Heart right ventricle (tissue), 16 donors: Measurements from ENCODE around the gene SRMS. TPM values are rescaled to one million over a fixed set of nuclear protein-coding genes. Genes with fewer than 3 reads are reported as not detected.
A peak's percentile ranks its signal among the peaks of the same experiment; 100 is the strongest.

Experiments
- ATAC-seq, 8 donors: fragments of 200-7000 bp; cut with Tn5 transposase; one replicate each; pipeline ENCODE4 v1.9.1; 2020; ENCODE audit warnings: mild to moderate bottlenecking in 8 of 8, moderate library complexity in 8 of 8, moderate number of reproducible peaks in 1 of 8
- DNase-seq, 2 donors: peaks; one replicate each; pipeline ENCODE4 v3.0.0-alpha.2; 2020
- H3K27ac ChIP-seq, 10 donors: fragments of 200-600 bp; sonication (generic) in 2 of 10; one replicate each; pipeline versions ENCODE4 v1.5.0 to v1.8.0; 2020 to 2022; ENCODE audit warnings: mild to moderate bottlenecking in 3 of 10
- H3K27me3 ChIP-seq, 7 donors: fragments of 200-600 bp; one replicate each; pipeline ENCODE4 v1.8.0; 2021 to 2022; ENCODE audit warnings: mild to moderate bottlenecking in 2 of 7
- H3K36me3 ChIP-seq, 9 donors: fragments of 200-600 bp; sonication (generic) in 1 of 9; one replicate each; pipeline versions ENCODE4 v1.5.0 to v1.8.0; 2020 to 2022; ENCODE audit warnings: mild to moderate bottlenecking in 2 of 9
- H3K4me1 ChIP-seq, 9 donors: fragments of 200-600 bp; sonication (generic) in 1 of 9; one replicate each; pipeline versions ENCODE4 v1.5.0 to v1.8.0; 2020 to 2022; ENCODE audit warnings: mild to moderate bottlenecking in 4 of 9
- H3K4me3 ChIP-seq, 10 donors: fragments of 200-600 bp; sonication (generic) in 2 of 10; one replicate each; pipeline versions ENCODE4 v1.5.0 to v1.8.0; 2020 to 2022; ENCODE audit warnings: mild to moderate bottlenecking in 7 of 10, moderate library complexity in 2 of 10
- H3K9me3 ChIP-seq, 11 donors: fragments of 200-600 bp in 10 of 11; sonication (generic) in 2 of 11; one replicate each; pipeline versions ENCODE4 v1.5.0 to v1.8.0; 2013 to 2022; ENCODE audit warnings: mild to moderate bottlenecking in 2 of 11, control low read depth in 1 of 11, moderate library complexity in 1 of 11
- WGBS, 2 donors: extraction: QIAGEN DNeasy Blood & Tissue Kit; methylation state at CpG; one replicate each; pipeline ENCODE4 v1.1.7; 2013; ENCODE audit warnings: inconsistent platforms in 1 of 2; 5-methylcytosine and 5-hydroxymethylcytosine counted together
- intact Hi-C, 10 donors: fragments of 100-400 bp; cut with DNase I; formaldehyde crosslinking; loops; one replicate each; pipeline versions ENCODE4 v1.11.1 to v1.14.2; 2022
- long read RNA-seq, 3 donors: library from polyadenylated mRNA; unstranded; transcript quantifications; one replicate each; pipeline ENCODE4 v2.0.0, GENCODE V29; 2020 to 2021
- polyA plus RNA-seq, 2 donors: library from polyadenylated mRNA; stranded (reverse); fragments of 200-250 nt; gene quantifications; one replicate each; pipeline ENCODE4 v1.2.3, GENCODE V29; 2013
- total RNA-seq, 10 donors: library from RNA; stranded (reverse); fragmentation: NEBNext Ultra II Directional in 3 of 10; extraction: Animal tissue kit (Norgen Biotek cat#: 25700) in 3 of 10; gene quantifications; one replicate each; pipeline versions ENCODE4 v1.2.1 to v1.2.4, GENCODE V29; 2021 to 2023
- TF ChIP-seq, protein P1 (sequence below), 9 donors: fragments of 200-600 bp; sonication (generic) in 2 of 9; IDR thresholded peaks; one replicate each; pipeline versions ENCODE4 v1.5.0 to v1.8.0; 2021 to 2022; ENCODE audit warnings: antibody characterized with exemption in 9 of 9, mild to moderate bottlenecking in 5 of 9, moderate library complexity in 1 of 9
- donor health status: Arrhythmogenic right ventricular cardiomyopathy.
- donor health status: ischemic (EF 13 %, LVEDD 7.1; RV severe dilation, severe dysfunction).
- donor health status: healthy with polysubstance abuse.
- donor health status: DM: no; HTN: yes; CAD: no.
- donor health status: DM: no; HTN: no; CAD: no.
- donor health status: ischemic (EF 25% LVEDD 6.9; RV normal size, moderate dysfunction).
- donor health status: ischemic (EF 25% LVEDD 5.7; RV mildly dilated, moderate dysfunction).
- donor health status: healthy.
- donor health status: DM: yes; HTN: yes; CAD: no.
- donor health status: Ischemic cardiomyopathy.
- donor health status: ischemic (EF 35%, LVEDD 5.7; RV mildly dilated, moderate dysfunction).
- donor health status: nonischemic (EF 11% LVEDD 7.7; RV severe dilation, severe dysfunction).
- donor health status: DM: yes; HTN: yes; CAD: no.
- donor health status: PGD.
- donor health status: ischemic (EF 29% LVEDD 5.4; RV normal size, mild dysfunction).
- donor health status: nonischemic (EF 23%, LVEDD 6.1; RV moderate dilation, normal function).

The SRMS gene
- total RNA-seq: not detected
- polyA plus RNA-seq: not detected
- long read RNA-seq, donor 1: 0 reads
- long read RNA-seq, donor 2: 0 reads
- long read RNA-seq, donor 3: 0 reads

- peaks cover 0 to 69% (median 31%) of the 10 kb centered on the region in 7 donors for H3K27me3 ChIP-seq
- no peak for ATAC-seq
Observed at GRCh38 chr20:63547725-63548480, at the start of gene SRMS. Gene SRMS (minus strand): TSS chr20:63547749. CDS start chr20:63547463, 286 bp downstream.

GRCh38 chr20:63596423-63596822 lies 48.9 kb upstream of the SRMS start:
- H3K27ac ChIP-seq: no peak overlapping the region
- TF ChIP-seq, protein P1, sequence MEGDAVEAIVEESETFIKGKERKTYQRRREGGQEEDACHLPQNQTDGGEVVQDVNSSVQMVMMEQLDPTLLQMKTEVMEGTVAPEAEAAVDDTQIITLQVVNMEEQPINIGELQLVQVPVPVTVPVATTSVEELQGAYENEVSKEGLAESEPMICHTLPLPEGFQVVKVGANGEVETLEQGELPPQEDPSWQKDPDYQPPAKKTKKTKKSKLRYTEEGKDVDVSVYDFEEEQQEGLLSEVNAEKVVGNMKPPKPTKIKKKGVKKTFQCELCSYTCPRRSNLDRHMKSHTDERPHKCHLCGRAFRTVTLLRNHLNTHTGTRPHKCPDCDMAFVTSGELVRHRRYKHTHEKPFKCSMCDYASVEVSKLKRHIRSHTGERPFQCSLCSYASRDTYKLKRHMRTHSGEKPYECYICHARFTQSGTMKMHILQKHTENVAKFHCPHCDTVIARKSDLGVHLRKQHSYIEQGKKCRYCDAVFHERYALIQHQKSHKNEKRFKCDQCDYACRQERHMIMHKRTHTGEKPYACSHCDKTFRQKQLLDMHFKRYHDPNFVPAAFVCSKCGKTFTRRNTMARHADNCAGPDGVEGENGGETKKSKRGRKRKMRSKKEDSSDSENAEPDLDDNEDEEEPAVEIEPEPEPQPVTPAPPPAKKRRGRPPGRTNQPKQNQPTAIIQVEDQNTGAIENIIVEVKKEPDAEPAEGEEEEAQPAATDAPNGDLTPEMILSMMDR (IDR thresholded peaks at IDR 0.05): no peak
- DNase-seq: no peak
- H3K4me1 ChIP-seq: no peaks in the 10 kb centered on the region
- ATAC-seq: no peak
- 91 to 95% methylated on average over 6 of the region's 6 CpGs for WGBS, 2 donors
- intact Hi-C loops: no loop called here
- no peaks in the 10 kb centered on the region for H3K9me3 ChIP-seq
- H3K36me3 ChIP-seq: peaks cover 2 to 98% (median 36%) of the 10 kb centered on the region in 9 donors
- H3K27me3 ChIP-seq: no peaks in the 10 kb centered on the region
- no peak overlapping the region for H3K4me3 ChIP-seq

More at GRCh38 chr20:63547725-63548480, at the start of gene SRMS:
- H3K27ac ChIP-seq: no peak within 1 kb of the TSS
- TF ChIP-seq, protein P1 (IDR thresholded peaks at IDR 0.05): no peak
- H3K4me3 ChIP-seq: no peak within 1 kb of the TSS
- intact Hi-C loops: loop anchor here in 1 of 10 donors (10.0 kb wide), 1 partner anchor 337 kb away; no protein-coding TSS in a partner anchor
- no peaks in the 10 kb centered on the region for H3K9me3 ChIP-seq
- DNase-seq: no peak
- H3K4me1 ChIP-seq: peaks cover 0 to 6% (median 0%) of the 10 kb centered on the region in 9 donors
- no peaks in the 10 kb centered on the region for H3K36me3 ChIP-seq
- WGBS, 2 donors: 54 to 56% methylated on average over 35 of the region's 35 CpGs

GRCh38 chr20:63595416-63596127 lies 48.0 kb upstream of the SRMS start:
- Histone ChIP-seq H3K36me3 (peaks cover 0 to 98% (median 33%) of the 10 kb centered on the region in 9 donors), H3K4me1 (no peaks in the 10 kb centered on the region), H3K4me3 (no peak overlapping the region), H3K9me3 (no peaks in the 10 kb centered on the region), H3K27me3 (no peaks in the 10 kb centered on the region), H3K27ac (no peak overlapping the region)
- peak in 1 of 8 donors; percentile 7 for ATAC-seq
- WGBS, 2 donors: 93% methylated on average over 29 to 30 of the region's 30 CpGs
- TF ChIP-seq, protein P1 (IDR thresholded peaks at IDR 0.05): no peak
- DNase-seq: no peak
- intact Hi-C loops: no loop called here

DNA sequence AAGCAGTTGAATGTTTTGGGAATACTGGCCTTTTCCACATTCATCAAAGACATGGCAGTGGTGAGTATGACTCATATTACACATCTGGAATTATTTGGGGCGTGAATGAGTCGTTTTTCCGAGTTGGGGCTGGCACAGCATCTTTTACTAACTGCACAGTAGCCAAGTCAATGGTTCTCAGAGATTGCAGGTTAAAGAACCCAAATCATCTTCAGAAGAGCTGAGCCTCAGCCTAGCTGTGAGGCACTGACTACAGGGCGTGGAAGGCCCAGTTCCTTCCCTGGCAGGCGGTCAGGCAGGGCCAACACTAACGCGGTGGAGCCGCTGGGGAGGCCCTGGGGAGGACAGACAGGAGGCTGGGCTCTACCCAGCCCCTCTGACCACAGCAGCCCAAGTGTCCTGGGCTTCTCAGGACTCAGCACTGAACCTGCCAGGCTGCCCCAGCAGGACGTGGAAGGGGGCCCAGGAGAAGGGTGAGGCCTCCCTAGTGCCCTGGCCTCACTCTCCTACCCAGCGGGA lies 46.6 kb upstream of the SRMS start:
- peak in 2 of 8 donors; percentile 38 to 59 for ATAC-seq
- H3K9me3 ChIP-seq: no peaks in the 10 kb centered on the region
- H3K36me3 ChIP-seq: peaks cover 0 to 98% (median 38%) of the 10 kb centered on the region in 9 donors
- intact Hi-C loops: no loop called here
- H3K4me1 ChIP-seq: no peaks in the 10 kb centered on the region
- H3K27me3 ChIP-seq: no peaks in the 10 kb centered on the region
- WGBS, 2 donors: 76 to 88% methylated on average over 10 of the region's 10 CpGs
- DNase-seq: no peak
- TF ChIP-seq, protein P1 (IDR thresholded peaks at IDR 0.05): no peak
- H3K4me3 ChIP-seq: no peak overlapping the region
- peak overlapping the region in 2 of 10 donors; percentile 51 to 52 for H3K27ac ChIP-seq
